Measurements from ENCODE around the gene ATG7.
"Not testable (repeated sequence)": the region's sequence is repeated elsewhere in the genome, so short reads cannot be mapped to it uniquely, and the experiment has no call there.

ATG7 gene

DNA sequence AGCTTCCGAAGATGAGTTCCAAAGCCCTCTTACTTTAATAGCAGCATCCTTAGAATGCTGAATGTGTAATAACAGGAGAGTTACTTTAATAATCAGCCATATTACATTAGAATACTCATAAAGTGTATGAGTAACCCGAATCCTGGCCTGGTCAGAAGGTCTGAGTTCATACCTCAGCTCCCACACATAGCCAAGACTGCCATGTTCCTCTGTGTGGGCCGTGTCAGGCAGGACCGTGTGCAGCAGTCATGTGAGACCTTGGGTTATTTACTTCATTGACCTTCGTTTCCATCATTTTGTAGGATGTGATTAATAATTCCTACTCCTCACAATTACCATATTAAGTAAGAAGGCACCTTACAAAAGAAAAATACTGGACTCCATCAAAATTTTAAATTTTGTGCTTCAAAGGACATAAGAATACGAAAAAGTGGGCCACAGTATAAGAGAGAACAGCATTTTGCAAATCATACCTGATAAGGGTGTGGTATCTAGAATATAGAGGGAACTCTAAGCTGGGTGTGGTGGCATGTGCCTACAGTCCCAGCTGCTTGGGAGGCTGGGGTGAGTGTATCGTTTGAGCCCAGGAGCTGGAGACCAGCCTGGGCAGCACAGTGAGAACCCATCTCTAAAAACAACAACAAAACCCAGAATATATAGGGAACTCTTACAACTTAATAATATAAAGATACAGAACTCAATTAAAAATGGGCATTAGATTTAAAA lies 163.4 kb downstream of the ATG7 start:
- no peak for DNase-seq

DNA sequence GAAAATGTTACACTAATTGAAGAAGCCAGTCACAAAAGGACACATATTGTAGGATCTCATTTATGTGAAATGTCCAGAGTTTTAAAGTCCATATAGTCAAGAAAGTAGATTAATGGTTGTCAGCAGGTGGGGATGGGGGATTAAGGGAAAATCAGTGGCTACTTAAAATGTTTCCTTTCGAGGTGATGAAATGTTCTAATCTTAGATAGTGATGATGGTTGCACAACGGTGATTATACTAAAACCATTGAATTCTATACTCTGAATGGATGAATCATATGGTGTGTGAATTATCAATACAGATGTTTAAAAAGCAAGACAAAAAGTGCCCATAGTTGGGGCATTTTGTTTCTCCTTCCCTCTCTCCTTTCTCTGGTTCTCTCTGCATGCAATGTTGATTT lies 164.6 kb downstream of the ATG7 start:
- no peak for DNase-seq

DNA sequence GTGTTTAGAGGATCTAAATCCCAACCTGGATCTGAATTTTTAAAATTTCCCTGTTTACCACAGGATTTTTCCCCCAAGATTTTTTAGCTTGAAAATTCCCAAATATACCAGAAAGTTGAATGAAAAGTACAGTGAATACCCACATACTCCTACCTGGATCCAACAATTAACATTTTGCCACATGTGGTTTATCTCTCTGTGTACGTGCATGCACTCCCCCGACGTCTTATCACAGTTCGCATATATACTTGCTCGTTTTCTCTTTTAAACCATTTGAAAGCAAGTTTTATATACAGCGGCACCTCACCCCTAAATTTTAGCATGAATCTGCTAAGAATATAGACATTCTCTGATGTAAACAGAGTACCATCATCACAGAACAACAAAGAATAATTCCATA lies 165.3 kb downstream of the ATG7 start:
- no peak for DNase-seq

DNA sequence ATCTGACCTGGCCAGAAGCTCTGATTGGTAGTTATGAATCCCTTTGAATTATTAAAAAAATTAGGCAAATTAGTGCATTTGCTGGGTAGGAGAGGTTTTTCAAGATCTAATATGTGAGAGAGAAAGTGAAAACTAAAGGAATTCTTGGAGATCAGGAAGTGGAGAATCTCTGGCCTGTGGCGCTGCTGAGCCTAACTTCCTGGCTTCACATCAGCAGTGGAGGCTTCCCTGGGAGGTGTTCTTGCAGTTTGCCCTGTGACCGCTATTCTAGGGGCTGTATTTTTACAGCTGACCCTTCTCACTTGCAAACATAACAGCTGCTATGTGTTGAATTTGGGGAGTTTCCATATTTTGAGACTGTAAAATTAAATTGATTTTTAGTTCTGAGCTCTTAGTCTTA lies 166.4 kb downstream of the ATG7 start:
- no peak for DNase-seq

DNA sequence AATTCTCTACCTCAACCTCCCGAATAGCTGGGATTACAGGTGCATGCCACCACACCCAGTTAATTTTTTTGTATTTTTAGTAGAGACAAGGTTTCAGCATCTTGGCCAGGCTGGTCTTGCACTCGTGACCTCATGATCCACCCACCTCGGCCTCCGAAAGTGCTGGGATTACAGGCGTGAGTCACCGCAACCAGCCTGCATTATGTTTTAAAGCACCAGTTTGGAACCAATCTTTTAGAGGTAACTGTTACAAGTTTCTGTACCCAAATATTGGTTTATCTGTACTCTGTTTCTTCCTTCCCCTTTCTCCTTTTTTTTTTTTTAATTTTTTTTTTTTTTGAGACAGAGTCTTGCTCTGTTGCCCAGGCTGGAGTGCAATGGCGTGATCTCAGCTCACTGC lies 169.1 kb downstream of the ATG7 start:
- not testable (repeated sequence) for DNase-seq

DNA sequence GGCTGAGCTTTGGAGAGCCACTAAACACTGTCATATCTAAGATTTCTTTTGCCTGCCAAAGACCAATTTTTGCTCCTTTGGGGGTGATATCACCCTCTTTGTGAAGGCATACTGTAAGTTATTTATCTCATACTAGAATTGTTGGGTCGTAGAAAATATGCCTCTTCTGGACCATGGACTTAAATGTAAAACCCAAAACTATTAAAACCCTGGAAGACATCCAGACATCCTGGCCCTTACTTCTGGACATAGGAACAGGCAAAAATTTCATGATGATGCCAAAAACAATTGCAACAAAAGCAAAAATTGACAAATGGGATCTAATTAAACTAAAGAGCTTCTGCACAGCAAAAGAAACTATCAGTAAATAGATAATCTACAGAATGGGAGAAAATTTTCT lies 172.2 kb downstream of the ATG7 start:
- no peak for DNase-seq

DNA sequence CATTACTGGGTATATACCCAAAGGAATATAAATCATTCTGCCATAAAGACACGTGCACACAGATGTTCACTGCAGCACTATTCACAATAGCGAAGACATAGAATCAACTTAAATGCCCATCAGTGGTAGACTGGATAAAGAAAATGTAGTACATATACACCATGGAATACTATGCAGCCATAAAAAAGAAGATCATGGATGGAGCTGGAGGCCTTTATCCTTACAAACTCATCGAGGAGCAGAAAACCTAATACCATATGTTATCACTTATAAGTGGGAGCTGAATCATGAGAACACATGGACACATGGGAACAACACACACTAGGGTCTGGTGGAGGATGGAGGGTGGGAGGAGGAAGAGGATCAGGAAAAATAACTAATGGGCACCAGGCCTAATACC lies 173.0 kb downstream of the ATG7 start:
- not testable (repeated sequence) for DNase-seq

DNA sequence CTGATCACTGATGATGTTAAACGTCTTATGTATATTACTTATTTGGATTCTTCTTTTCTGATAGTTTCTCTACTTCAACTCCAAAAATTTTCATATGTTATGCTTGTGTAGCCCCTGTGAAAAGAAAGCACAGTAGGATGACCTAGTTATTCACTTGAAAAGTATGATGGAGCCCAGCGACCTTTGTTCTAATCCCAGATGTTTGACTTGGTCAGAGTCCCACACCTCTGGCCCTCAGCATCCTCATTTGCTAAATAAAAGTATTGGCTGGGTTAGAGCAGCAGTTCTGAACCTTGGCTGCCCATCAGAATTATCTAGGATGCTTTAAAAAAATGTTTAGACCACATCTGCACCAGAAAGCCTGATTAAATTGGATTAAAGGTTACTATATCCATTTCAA lies 173.7 kb downstream of the ATG7 start:
- DNase-seq = no peak

DNA sequence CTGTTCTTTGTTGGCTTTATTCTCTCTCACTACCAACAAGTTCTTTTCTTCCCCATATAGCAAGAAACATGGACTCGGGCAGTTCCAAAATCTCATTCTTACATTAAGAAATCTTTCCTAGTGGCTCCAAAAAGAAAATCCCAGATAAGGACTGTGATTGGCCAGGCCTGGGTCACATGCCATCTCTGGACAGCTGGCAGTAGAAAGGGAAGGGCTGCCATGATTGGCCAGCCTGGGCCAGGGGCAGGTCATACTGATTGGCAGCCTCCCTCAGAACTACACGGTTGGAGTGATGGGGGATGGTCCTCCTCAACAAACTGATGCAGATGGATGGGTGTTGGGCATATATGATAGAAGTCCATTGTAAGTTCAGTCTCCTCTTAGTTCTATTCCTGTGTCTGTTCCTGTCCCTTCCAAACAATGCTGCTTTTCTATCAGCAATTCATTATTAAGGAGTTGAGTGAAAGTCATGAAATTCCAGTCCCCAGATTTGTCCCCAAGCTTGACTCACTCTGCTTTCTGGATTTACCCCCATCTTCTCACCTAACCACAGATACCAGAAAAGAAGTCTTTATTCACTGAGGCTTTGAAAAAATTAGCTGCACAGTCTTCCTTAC lies 175.5 kb downstream of the ATG7 start:
- no peak for DNase-seq

DNA sequence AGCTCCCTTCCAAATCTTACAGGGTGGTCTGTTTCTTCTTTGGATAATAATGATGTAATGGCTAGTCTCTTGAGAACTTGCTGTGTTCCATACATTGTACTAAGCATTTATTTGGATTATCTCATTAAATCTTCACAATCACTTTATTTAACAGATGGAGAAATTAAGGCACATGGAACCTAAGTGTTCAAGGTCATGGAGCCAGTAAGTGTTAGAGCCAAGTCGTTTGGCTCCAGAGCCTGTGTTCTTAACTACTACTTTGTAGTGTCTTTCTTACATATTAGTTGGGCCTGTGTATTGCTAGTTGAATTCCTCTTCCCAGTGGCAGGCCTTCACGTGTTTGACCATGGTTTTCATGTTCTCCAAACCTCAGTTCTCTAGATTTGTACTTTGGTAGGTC lies 177.8 kb downstream of the ATG7 start:
- no peak for DNase-seq

DNA sequence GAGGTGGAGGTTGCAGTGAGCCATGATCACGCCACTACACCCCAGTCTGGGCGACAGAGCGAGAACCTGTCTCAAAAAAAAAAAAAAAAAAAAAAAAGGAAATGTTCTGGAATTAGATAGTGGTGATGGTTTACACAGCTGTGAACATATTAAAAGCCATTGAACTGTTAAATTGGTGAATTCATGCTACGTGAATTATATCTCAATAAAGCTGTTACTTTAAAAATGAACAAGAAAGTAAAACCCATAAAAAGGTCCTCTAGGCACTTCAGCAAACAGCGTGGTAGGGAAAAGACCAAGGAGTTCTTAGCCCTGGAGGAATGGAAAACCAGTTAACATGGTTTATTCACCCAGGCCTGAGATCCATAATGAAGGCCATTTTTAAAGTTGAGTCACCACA lies 180.1 kb downstream of the ATG7 start:
- no peak for DNase-seq

DNA sequence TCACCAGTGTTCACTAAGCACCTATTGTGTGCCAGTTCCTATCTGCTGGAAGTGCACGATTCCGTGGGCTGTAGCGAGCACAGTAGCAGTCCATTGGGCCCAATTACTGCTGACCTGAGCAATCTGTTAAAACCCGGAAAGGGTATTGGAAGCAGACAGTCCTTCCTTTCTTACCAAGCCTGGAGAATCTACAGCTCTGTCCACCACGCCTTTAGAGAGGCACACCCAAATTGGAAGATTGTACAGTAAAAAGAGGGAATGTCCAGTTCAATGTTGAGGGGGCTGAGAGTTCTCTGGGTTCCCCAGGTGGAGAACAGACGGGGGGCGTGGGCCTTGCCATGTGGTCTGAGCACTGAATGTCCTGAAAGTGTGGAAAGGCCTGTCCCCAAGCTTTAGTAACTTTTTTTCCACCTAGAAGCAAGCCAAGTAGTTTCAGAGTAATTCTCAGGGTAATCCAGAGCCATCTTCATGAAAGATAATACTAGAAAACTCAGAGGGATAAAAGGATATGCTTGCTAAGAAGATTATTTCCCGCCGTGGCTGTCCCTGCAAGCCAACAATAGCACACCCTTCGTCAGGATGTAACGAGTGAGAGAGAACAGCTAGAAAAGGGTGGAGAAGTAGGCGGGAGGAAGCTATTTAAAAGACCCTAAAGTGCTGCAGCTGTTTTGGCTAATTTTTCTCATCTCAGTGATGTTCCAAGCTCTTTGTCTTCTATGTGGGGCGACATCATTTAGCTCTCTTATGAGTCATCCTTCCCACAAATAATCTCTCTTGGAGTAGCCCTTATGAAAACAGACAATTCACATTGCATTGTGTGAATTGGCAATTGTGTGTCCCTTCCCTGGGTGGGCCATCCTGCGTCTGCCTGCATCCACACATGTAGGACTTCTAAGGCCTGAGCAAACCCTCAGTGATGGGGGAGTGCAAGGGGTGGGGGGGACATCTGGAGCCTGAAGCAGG lies 181.0 kb downstream of the ATG7 start:
- no peak for DNase-seq

DNA sequence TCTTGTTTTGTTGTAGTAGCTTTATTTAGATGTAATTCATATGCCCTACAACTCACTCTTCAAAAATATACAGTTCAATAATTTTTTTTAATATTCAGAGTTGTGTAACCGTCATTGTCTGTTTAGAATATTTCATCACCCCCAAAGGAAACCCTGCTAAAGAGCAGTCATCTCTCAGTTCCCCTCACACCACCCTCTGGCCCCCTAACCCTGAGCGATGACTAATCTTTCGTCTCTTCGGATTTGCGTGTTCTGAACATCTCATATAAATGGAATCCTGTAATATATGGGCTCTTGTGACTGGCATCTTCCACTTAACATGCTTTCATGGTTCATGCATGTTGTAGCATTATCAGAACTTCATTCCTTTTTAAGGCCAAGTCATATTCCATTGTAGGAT lies 183.8 kb downstream of the ATG7 start:
- DNase-seq = no peak

DNA sequence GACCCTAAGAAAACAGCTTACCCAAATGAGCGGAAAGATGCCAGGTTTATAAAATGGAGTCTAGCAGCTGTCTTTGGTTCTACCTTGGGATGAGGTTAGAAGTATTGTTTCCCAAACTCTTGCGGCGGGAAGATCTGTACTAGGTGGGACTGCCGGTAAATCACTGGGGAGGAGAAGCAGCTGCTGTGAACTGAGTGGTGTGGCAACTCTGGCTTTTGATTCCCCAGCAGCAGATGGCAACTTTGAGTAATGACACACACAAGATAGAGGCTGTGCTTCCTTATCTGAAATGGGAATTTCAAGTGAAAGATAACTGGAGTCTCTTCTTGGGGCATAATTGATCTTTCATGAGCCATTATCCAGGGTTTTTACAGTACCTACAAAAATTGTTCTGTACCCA lies 184.9 kb downstream of the ATG7 start:
- DNase-seq = no peak

DNA sequence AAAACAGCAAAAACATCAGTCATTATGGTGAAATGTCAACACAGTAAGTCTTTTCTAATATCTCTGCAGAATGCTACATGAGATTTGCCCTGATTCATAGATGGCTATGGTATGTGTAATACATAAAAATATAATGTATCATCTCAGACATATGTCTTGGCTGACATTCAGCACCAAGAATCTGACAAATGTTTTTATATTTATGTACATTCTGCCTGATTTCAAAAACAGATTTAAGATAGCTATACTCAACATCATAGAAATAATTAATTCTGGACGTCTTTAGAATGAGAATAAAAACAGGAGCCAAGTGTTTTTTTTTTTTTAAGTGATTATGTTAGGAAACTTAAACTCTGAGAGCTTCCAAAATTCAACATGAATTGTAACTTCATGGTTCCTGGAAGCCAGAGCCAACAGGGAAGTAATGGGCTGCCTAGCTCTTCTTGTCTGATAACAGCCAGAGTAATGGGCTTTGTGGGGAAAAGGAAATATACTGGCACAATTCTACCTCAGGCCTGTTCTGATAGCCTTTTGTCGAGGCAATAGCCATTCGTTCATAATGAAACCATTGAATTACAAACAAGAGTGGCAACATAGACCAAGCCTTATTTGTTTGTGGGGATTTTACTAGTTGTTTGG lies 187.1 kb downstream of the ATG7 start:
- no peak for DNase-seq

DNA sequence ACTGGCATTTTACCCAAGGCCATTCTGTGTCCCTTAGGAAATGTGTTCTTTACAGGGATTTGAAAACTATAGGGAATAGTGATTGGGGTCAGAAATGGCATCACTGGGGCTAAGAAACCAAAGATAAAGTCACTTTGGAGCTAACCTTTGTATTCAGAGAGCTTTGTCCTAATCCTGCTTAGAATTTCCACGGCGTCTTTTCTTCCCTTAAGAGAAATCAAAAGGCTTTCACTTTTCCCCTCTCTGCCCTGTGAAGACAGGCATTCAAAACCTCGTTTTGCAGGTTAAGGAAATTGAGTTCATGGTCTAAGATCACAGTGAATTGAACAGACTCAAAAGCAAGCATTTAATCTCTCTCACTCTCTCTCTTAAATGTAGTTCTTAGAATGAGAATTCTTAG lies 189.0 kb downstream of the ATG7 start:
- no peak for DNase-seq

DNA sequence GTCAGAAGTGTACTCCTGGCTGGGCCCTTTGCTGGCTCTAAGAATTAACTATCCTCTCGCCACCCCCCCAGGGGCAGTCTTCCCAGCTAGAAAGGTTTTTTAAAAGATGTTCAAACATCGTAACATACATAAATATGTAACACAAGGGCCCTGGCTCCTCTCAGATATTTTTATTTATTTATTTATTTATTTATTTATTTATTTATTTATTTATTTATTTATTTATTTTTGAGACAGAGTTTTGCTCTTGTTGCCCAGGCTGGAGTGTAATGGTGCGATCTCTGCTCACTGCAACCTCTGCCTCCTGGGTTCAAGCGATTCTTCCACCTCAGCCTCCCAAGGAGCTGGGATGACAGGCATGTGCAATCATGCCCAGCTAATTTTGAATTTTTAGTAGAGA lies 190.5 kb downstream of the ATG7 start:
- not testable (repeated sequence) for DNase-seq

DNA sequence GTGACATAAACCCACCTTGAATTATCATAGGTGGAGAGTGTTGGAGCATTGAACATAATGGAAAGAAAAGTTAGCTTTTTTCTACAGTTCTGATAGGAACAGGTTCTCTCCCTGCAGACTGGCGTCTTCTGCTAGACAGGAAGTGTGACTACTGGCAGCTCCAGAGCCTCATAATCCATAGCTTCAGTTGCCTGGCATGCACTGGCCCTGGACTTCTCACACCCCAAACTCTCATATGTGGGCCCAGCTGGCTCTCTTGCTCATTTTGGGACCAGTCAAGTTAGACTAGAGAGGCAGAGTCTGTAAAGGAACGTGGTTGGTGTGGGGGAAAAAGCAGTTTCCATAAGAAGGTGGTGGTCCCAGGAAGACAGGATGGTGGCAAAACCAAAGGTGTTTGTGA lies 191.4 kb downstream of the ATG7 start:
- no peak for DNase-seq

DNA sequence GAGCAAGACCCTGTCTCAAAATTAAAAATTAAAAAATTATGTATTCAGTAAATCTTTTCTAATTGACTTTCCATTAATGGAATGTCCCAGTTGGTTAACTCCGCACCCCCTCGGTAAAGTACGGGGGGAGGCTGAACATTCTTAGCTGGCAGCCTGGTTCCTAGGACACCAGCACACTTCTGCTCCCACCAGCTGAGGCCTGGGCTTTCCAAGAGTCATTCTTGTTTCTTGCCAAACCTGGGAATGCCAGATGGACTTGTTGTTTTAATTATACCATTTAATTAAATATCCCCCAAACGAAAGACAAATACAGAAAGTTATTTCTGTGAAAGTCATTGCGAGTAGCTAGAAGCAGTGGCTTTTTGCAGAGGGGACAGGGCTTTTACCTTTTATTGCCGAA lies 192.2 kb downstream of the ATG7 start:
- no peak for DNase-seq

DNA sequence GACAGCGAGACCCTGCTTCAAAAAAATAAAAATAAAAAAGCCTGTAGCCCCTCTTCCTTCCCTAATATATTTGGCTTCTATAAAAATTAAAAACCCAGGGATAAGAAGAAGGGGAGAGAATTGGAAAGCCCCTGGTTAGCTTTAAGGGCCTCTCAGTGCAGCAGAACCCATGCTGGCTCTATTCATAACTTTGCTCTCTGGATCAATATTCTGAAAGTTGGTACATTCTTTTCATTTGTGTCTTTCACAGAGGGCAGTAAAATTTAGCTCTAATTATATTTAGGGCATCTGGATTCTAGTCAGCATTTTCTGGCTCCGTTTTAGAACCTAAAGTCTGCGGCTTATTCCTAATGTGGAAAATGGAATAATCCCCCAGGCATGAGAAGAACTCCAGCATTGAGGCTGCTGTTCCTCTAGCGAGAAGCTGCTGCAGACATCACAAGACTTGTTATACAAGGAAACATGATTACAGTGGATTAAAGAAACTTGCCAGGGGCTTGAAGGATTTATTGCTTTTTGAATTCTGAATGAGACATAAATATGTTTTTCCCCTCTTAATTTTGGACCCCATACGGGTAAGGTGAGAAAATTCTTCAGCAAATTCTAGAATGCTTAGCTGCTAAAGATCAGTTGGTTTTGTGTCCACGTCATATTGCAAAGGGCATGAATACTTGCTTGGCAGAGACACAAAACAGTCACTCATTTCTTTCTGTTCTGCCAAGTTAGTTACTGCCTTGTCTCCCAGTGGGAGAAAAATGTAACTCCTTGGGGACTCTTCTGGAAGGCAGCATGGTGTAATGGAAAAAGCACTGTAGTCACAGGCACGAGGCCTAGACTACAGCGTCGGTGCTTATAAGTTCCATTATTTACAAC lies 193.8 kb downstream of the ATG7 start:
- no peak for DNase-seq

DNA sequence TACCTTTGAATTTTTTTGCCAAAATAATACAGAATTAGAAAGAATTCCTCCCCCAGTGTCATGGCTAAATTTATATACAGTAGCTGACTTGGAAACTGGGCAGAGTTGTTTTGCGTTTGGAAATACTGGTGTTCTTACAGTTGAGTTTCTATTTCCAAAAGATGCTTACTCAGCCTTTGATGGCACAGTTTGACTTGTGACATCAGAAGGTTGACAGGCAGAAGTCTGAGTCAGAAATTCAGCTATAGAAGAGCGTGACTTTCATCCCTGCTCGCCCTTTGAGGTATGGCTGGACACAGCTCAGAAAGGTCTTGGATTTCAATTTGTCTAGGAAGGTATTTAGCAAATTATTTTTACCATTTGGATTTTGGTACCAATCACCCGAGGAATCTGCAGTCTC lies 195.7 kb downstream of the ATG7 start:
- no peak for DNase-seq

Data from stimulated activated CD4-positive, alpha-beta T cell treated with anti-CD3 and anti-CD28 coated beads, Interleukin-4, amount 100 ng/mL, for 1 hour (primary cell).